RKO (cell line): ENCODE measurements around the gene TM4SF20.

ENCODE experiments used
- DNase-seq: peaks from one replicate; pipeline ENCODE4 v3.0.0-alpha.2; 2016; ENCODE audit warnings: low spot score

Gene TM4SF20, protein sequence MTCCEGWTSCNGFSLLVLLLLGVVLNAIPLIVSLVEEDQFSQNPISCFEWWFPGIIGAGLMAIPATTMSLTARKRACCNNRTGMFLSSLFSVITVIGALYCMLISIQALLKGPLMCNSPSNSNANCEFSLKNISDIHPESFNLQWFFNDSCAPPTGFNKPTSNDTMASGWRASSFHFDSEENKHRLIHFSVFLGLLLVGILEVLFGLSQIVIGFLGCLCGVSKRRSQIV

DNA sequence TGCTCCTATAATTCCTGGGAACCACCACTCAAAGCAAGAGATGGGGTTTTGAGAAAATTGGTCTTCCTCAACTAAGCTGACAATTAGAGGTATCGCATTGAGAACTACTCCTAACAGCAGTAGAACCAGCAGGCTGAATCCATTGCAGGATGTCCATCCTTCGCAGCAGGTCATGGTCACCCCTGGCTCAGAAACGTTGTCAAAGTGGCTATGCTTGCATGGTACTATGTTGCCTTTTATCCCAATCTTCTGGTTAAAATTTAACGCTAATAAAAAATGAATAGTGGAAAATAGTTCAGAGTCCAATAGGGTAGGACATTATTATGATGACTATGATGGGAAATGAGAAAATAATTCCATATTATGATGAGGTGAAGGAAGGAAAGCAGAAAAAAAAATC, at the start of gene TM4SF20:
Gene TM4SF20, minus strand, starts transcription at position 212 of the 400 bp plus-strand sequence. Its CDS starts 38 bp downstream, at position 174.
- no peak for DNase-seq

DNA sequence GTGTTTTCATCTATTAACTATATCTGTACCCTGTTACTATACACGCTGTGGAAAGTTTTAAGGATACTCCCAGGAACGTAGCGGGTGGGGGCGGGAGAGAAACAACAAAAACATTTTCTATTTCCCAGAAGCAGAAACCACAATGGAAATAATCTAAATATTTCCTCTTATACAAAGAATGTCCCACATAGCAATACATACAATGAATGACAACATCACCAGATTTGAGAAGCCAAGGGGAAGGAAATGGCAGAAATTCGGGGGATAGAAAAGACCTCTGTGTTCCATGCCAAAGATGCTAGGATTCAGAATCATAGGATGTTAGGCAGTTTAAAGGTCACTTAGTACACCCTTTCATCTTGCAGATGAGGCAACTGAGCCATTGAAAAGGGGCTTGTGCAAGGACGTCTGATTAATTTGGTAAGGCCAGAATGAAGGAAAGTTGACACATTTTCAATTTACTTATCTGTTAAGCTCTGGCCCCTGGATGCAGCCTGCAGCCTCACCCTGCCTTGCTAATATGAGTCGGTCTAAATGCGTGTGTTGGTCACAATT, 49.7 kb upstream of the TM4SF20 start:
- no peak for DNase-seq

DNA sequence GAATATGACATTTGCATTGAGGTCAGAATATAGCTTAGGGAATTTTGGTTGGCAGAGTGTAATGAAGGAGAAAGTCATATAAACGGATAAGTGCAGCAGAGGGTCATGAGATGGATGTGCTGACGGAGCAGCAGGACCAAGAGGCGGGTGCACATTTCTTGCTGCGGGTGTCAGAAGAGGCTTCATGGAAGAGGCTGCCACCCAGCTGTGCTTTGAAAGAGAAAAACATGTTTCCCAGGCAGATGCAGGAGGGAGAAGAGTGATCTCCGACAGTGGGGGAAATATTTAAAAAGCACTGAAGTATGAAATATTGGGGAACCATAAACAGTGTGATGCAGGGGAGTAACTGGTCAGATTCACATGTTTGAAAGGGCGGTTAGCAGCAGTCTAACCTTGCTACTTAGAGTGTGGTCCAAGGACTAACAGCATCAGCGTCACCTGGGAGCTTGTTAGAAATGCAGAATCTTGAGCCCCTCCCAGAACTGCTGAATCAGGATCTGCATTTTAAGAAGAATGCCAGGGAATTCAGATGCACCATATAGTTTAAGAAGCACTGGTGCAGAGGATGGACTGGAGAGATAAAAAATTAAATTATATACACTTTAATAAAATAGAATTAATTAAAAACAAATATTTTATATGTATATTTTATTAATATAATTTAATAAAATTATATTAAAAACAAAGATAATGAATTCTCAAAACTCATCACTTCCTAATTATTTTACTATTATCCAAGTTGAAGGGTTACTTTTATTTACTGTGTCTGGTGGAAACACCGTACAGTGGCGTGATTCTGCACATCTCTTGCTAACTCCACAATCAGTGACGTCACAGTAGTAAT, 44.8 kb upstream of the TM4SF20 start:
- no peak for DNase-seq

DNA sequence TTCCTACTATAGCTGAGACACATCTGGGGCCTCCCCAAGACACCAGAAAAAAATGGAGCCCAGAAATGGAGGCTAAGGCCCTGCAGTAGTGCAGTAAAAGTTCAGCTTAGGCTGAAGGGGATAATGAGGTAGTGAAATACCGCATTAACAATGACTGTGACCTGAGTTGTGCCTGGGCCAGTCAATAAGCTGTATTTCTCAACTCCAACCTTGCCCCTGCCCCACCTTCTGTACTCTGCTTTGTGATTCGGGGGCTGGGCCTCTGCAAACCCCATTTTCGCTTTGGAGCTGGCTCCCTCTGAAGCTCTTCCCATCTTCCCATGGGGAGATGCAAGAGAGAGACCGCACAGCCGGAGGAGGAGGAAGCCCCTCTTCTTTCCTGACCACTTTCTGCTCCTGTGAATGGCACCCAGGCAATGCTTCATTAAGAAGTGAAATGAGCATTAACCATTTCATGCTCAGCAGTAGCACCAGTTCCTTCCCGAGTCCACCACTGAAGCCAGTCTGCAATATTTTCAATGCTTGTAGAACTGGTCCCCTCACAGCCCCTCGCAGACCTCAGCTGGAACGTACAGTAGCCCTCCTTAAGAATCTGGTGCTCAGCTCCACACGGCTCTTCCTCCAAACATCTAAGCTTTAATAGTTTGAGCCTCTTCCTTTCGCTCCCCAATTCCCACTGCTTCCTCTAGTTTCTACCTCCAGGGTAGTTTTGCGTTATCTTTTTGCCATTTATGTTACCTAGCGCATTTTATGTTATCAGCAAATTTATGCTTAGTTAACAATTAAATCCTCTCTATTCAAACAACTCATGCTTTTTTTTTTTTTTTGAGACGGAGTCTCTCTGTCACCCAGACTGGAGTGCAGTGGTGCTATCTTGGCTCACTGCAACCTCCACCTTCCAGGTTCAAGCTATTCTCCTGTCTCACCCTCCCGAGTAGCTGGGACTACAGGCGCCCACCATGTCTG, 41.3 kb upstream of the TM4SF20 start:
- no peak for DNase-seq

DNA sequence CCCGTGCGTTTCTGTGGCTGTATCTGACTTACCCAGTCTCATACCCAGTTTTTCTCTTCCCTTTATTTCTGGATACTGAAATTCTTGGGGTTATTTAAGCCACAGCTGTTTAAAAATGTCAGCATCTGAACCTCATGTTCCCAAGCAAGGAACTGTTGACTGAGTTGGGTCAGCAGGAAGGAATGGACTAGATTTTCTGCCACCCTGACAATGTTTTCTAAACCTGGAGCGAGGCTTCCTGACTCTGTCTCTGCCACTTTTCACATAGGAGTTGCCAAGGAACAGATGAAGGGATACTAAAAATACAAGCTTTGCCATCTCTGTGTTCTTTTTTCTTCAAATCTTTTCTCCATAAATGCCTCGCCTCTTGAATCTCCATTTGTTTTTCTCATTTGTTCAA, 37.6 kb upstream of the TM4SF20 start:
- DNase-seq = no peak

DNA sequence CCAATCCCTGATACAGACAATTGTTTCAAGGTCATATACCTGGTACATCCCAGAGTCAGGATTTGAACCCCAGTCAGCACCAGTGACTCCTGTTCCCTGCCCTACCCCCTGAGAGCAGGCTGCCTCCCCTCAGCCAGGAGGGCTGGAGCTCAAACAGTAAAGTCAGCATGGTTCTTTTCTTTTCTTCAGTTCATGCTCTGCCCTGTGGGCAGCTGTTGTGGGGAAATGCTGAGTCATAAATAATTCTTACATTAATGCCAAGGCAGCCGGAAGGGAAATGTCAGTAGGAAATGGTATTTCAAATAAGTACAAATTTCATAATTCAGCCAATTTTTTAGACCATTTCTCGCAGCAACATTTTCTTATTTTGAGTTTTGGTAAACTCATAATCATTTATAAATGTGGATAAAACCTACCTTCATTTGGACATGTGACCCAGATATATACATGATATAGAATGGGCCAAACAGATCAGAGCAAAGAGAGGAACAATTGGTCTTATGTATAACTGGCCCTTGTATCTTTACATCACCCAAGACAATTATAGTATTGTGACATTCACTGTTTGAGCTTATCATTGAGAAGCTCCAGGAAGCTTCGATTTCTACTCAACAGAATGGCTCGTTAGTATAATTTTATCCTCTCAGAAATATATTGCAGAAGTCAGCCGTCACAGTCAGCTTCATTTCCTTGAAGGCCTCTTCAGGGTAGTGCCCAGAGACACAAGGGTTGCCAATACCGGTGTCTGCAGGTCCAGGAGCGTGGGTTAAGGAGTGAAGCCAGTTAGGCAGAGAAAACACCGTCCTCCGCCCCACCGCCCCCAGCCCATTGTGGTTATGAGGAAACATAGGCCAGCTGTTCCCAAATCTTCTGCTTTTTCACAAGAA, 36.7 kb upstream of the TM4SF20 start:
- peak; percentile 50 for DNase-seq

DNA sequence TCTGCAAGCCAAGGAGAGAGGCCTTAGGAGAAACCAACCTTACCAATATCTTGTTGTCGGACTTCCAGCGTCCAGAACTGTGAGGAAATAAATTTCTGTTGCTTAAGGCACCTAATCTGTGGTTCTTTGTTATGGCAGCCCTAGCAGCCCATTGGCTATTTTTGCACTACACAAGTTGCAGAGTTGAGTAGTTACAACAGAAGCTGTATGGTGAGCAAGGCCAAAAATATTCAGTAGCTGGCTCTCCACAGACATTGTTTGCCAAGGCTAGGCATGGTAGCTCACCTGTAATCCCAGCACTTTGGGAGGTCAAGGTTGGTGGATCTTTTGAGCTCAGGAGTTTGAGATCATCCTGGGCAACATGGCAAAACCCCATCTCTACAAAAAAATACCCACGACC, 35.7 kb upstream of the TM4SF20 start:
- DNase-seq = no peak

DNA sequence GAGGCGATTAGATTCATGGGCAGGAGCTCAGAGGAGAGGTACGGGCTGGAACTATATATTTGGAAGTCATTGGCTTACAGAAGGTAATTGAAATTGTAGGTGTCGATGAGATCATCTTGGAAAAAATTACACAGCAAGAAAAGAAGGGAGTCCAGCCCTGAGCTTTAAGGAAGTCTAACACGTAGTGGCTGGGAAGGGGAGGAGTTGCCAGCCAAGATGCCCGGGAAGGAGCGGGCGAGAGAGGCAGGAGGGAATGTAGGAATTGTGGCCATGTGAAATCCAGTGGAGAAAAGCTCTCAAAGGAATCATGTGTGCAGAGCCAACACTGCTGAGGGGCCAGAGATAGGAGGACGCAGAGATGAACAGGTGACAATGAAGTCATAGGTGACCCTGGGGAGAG, 34.3 kb upstream of the TM4SF20 start:
- DNase-seq = no peak

DNA sequence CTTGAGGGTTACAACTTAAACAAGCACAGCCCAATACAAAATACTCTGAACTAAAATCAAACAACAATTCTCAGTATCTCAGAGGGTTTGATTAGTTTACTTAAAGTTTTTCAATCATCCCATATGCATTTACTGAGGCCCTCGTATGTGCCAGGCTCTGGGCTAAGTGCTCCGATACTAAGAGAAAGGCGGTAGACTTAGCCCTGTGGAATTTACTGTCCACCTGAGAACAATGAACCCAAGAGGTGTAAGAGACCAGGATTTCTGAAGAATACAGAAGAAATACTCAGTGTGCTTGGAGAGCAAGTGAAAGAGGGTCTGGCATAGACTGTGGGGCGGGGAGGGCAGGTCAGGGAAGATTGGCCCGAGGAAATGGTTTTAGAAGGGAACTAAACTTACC, 33.8 kb upstream of the TM4SF20 start:
- no peak for DNase-seq

DNA sequence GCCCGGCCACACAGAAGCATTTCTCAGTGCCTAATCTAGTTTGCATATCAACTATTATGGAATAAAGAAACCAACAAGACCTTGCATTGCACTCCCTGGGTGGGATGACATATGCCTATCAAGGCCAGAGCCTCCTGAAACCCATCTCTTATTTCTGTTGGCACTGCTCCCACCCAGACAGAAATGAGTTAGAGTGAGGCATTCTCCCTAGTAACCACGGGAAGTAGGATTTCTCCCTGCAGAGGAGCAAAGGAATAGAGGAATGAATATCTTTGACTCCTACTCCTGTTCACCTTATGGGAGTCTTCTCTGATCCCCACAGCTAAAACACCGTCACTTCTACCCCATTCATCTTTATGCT, 32.9 kb upstream of the TM4SF20 start:
- DNase-seq = no peak

DNA sequence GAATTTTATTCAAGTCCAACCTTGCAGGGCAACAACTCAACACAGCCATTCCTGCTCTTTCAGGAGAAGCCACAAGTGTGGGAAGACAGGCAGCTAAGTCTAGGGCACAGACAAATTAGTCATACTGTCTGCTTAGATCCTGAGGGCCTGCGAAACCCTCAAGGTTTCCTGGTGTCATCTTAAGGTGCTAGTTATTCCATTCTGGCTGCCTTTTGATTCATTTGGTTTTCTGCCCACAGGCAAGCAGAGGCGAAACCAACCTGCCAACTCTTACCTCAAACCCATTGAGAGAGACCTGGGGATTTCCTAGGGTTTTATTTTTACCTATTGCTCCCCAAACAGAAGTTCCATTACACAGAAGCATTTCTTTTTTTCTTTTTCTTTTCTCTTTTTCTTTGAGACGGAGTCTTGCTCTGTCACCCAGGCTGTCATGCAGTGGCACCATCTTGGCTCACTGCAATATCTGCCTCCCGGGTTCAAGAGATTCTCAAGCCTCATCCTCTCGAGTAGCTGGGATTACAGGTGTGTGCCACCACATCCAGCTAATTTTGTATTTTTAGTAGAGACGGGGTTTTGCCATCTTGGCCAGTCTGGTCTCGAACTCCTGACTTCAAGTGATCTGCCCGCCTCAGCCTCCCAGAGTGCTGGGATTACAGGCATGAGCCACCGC, 32.3 kb upstream of the TM4SF20 start:
- DNase-seq = no peak

DNA sequence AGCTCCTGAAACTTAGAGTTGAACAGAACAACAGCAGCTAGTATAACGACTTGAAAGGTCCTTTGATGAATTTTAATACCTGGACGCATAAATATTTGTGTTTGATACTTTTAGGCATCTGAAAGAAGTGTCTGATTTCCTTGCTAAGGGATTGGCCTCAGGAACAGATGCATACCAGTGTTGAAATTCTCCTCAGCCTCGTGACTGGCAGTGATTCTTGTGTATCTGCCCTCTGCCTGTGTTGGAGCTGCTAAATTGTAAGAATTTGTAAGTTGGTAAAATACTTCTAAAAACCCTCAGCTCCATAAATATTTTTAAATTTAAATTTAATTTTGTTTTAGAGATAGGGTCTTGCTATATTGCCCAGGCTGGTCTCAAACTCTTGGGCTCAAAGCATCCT, 31.1 kb upstream of the TM4SF20 start:
- no peak for DNase-seq

DNA sequence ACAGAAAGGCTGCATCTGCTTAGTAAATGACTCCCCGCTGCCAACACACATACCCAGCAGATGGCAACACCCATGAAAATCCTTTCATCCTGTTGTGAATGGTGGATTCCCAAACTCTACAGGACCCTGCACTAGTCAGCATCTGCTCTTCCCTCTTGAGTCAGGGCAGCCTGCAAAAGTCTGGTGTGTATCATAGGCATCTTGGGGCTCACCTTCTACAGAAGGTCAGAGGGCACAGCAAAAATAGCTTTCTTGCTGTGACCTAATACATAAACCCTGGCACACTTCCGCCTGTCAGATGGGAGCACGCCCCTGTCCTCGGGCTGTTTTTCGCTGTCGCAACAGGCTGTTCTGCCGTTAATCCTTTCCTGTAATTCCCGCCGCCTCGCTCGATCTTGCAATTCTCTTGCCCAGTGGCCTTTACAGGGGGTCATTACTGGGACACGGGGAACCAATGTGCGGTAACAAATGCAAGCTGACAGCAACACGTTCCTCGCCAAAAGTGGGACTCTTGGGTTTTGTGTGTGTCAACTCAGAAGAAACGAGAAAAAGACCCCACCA, 28.6 kb upstream of the TM4SF20 start:
- DNase-seq = no peak

DNA sequence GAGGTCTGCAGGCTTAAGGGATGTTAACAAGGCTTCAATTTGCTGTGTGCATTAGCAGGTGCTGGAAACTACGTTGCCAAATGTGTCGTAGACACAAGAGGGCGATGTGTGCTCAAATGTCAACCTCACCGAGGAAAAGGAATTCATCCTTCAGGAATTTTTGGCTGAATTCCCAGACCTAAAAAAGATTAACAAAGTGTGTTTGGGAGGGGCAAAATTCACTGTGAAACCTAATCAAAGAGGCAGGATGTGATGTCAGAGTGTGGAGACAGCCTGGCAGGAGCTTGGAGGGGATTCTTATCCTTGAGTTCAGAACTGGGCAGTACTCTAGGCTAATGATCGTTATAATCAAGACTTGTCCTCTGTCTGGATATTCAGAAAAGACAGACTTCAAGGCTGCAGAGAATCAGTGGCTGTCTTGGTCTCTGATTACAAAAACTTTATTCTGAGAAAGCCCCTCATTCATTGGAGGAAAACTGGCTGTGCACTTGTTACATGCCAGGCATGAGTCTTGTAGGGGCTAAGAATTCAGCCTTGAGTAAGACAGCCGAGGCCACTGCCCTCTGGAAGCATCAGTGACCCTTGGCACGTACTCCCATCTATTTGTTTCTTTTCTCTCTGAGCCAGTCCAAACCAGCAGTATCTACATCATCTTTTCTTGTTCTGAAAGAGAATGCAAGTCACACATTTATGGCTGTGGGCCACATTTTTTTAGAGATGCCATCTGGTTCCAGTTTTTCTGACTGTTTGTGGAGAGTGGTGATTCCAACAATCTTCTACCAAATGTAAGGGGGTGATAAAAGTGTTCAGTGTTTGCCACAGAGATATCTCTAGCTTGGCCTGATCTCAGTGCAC, 27.3 kb upstream of the TM4SF20 start:
- peak; percentile 92 for DNase-seq

DNA sequence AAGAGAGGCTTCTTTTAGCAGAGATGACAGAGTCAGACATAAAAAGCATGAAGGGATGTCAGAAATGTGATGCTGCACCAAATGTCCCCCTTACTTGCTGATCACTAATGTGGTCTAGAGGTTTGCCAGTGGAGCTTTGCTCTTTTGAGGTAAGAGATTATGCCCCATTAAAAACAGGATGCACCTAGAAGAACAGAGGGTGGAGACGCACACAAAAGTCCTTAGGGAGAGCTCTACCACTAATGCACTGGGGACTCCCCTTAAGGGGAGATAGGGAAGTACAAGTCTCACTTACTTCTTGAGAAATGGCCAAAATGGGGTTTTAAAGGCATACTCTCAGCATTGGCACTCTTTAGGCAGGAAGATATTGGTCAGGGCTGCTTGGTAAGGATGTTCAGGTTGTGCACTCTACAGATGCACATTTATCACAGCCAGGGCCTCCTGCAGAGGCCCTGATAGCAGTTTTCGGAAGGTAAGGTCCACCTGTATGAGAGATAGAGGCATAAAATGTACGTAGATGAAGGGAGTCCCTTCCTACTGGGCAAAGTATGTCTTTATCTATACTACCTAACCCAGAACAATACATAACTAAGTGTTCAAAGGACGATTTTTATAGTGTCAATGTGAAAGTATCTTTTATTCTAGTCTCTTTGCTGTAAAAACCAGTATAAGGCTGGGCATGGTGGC, 25.6 kb upstream of the TM4SF20 start:
- DNase-seq = no peak

DNA sequence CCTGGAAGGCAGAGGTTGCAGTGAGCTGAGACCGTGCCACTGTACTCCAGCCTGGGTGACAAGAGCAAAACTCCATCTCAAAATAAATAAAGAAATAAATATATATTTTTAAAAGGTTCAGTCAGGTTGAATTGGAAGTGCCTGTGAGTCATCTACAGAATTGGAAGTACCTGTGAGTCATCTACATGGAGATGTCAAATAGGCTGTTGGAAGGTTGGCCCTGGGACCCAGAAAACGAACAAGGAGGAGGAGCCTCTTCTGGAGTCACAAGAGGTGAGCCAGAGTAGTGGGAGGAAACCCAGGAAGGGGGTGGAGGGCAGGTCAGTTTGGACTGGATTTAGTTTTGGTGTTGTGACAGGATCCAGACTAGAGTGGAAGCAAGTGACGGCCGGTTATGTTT, 23.9 kb upstream of the TM4SF20 start:
- DNase-seq = peak; percentile 36

DNA sequence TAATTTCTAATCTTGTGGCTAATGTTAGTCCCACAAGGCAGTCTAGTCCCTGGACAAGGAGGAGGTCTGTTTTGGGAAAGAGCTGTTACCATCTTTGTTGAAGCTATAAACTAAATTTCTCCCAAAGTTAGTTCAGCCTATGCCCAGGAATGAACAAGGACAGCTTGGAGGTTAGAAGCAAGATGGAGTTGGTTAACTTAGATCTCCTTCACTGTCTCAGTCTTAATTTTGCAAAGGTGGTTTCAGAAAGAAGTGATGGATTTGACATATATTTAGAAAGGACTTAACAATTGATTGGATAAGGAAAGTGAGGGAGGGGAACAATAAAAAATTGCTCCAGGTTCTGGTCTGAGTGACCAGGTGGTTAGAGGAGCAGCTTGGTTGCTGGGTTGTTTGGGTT, 23.2 kb upstream of the TM4SF20 start:
- DNase-seq = no peak

DNA sequence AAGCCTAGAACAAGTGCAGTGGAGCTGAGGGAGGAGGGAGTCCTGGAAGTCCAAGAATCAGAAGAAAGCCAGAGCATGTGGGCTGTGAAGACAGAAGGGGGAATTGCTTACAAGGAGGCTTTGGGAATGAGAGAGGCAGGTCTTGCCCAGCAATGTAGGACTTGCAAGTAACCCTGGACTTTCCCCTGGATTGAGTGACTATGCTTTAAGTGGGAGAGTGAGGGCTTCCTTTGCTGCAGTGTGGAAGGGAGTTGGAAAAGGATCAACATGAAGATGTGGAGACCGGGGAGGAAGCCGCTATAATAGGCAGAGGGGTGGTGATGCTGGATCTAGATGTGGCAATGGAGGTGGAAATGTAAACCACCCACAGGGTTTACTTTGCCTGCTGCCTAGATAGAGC, 22.4 kb upstream of the TM4SF20 start:
- DNase-seq = no peak
